ENCODE data around the gene OR2L3. TPM values are rescaled to one million over a fixed set of nuclear protein-coding genes. Genes with fewer than 3 reads are reported as not detected.
A peak's percentile ranks its signal among the peaks of the same experiment; 100 is the strongest.
"Not testable (repeated sequence)": the region's sequence is repeated elsewhere in the genome, so short reads cannot be mapped to it uniquely, and the experiment has no call there.

Gene OR2L3
- total RNA-seq, 1 donor from 2014 or later, result not detected

- H3K27me3 ChIP-seq, result no peaks in the 10 kb centered on the region
- DNase-seq (no peak), ATAC-seq (no peak)
- no peak for TF ChIP-seq CTCF (IDR thresholded peaks at IDR 0.05)
- H3K36me3 ChIP-seq, result no peaks in the 10 kb centered on the region
- no peaks in the 10 kb centered on the region for H3K9me3 ChIP-seq
- H3K27ac ChIP-seq, result no peak overlapping the region
- H3K4me3 ChIP-seq, result no peak overlapping the region
- no peaks in the 10 kb centered on the region for H3K4me1 ChIP-seq
- intact Hi-C loops (cut with DNase I), result no loop called here
These were observed 8.0 kb downstream of the OR2L3 start for GRCh38 chr1:248054671-248055070.

GRCh38 chr1:248055261-248055660 lies 8.6 kb downstream of the OR2L3 start:
- H3K9me3 ChIP-seq, result no peaks in the 10 kb centered on the region
- ATAC-seq, result no peak
- H3K4me1 ChIP-seq, result no peaks in the 10 kb centered on the region
- no peak for DNase-seq
- H3K4me3 ChIP-seq, result no peak overlapping the region
- no peaks in the 10 kb centered on the region for H3K27me3 ChIP-seq
- no peaks in the 10 kb centered on the region for H3K36me3 ChIP-seq
- TF ChIP-seq CTCF (IDR thresholded peaks at IDR 0.05), result no peak
- intact Hi-C loops (cut with DNase I), result no loop called here
- H3K27ac ChIP-seq, result no peak overlapping the region

- H3K9me3 ChIP-seq, result no peaks in the 10 kb centered on the region
- DNase-seq (no peak), ATAC-seq (no peak)
- H3K27ac ChIP-seq, result no peak overlapping the region
- H3K4me3 ChIP-seq, result no peak overlapping the region
- no peaks in the 10 kb centered on the region for H3K4me1 ChIP-seq
- intact Hi-C loops (cut with DNase I), result no loop called here
- no peaks in the 10 kb centered on the region for H3K27me3 ChIP-seq
- no peak for TF ChIP-seq CTCF (IDR thresholded peaks at IDR 0.05)
- no peaks in the 10 kb centered on the region for H3K36me3 ChIP-seq
These were observed 18.4 kb downstream of the OR2L3 start for GRCh38 chr1:248065071-248065470.

- no peak overlapping the region for H3K27ac ChIP-seq
- H3K27me3 ChIP-seq, result no peaks in the 10 kb centered on the region
- DNase-seq (no peak), ATAC-seq (no peak)
- no peaks in the 10 kb centered on the region for H3K36me3 ChIP-seq
- no peaks in the 10 kb centered on the region for H3K9me3 ChIP-seq
- H3K4me1 ChIP-seq, result no peaks in the 10 kb centered on the region
- TF ChIP-seq CTCF (IDR thresholded peaks at IDR 0.05), result no peak
- intact Hi-C loops (cut with DNase I), result no loop called here
- H3K4me3 ChIP-seq, result no peak overlapping the region
These were observed 19.0 kb downstream of the OR2L3 start for GRCh38 chr1:248065604-248066003.

GRCh38 chr1:248083864-248084263 lies 37.2 kb downstream of the OR2L3 start:
- H3K27ac ChIP-seq; H3K4me1 ChIP-seq; intact Hi-C loops (cut with DNase I); H3K36me3 ChIP-seq; H3K9me3 ChIP-seq; H3K27me3 ChIP-seq; H3K4me3 ChIP-seq; DNase-seq: not testable (repeated sequence)
- ATAC-seq, result peak; percentile 50

- Histone ChIP-seq H3K27me3 (no peaks in the 10 kb centered on the region), H3K4me1 (no peaks in the 10 kb centered on the region), H3K4me3 (no peak within 1 kb of the TSS), H3K27ac (no peak within 1 kb of the TSS), H3K9me3 (no peaks in the 10 kb centered on the region), H3K36me3 (no peaks in the 10 kb centered on the region)
- intact Hi-C loops (cut with DNase I), result no loop called here
- TF ChIP-seq CTCF (IDR thresholded peaks at IDR 0.05), result no peak
- DNase-seq, result no peak
- no peak for ATAC-seq
These were observed 48.2 kb downstream of the OR2L3 start, which contains the start of gene OR2L13 for GRCh38 chr1:248094884-248095283. OR2L13 (plus strand) TSS chr1:248095184; CDS start chr1:248099376, 4,192 bp downstream.

Measured in upper lobe of right lung (tissue), 1 donor.